Chondrocyte (in vitro differentiated cells): ENCODE measurements around the gene ZBBX. TPM values are rescaled to one million over a fixed set of nuclear protein-coding genes. Genes with fewer than 3 reads are reported as not detected.

Source experiments
- DNase-seq: peaks from one replicate; pipeline ENCODE4 v3.0.0; 2021; ENCODE audit warnings: mixed read lengths, low spot score
- H3K27ac Mint-ChIP-seq: one replicate; pipeline ENCODE4 v1.8.0; 2021; ENCODE audit warnings: mild to moderate bottlenecking, moderate library complexity, mixed read lengths; ENCODE audit not compliant: unreplicated experiment
- H3K27me3 Mint-ChIP-seq: 2 replicates; pipeline ENCODE4 v1.8.0; 2021; ENCODE audit warnings: low read depth, mixed read lengths
- H3K36me3 Mint-ChIP-seq: 2 replicates; pipeline ENCODE4 v1.8.0; 2021; ENCODE audit warnings: low read depth, mixed read lengths
- H3K4me1 Mint-ChIP-seq: 2 replicates; pipeline ENCODE4 v1.8.0; 2021; ENCODE audit warnings: low read depth, mild to moderate bottlenecking, mixed read lengths
- H3K4me3 Mint-ChIP-seq: one replicate; pipeline ENCODE4 v1.8.0; 2021; ENCODE audit warnings: mild to moderate bottlenecking, moderate library complexity, mixed read lengths; ENCODE audit not compliant: unreplicated experiment
- H3K9me3 Mint-ChIP-seq: 2 replicates; pipeline ENCODE4 v1.8.0; 2021; ENCODE audit warnings: low read depth, mixed read lengths
- total RNA-seq: library from RNA; stranded (reverse); gene quantifications from 3 replicates; pipeline ENCODE4 v1.2.1, GENCODE V29; 2021
- TF ChIP-seq, protein P1 (sequence below): fragments of 200-600 bp; sonication (generic); IDR thresholded peaks from 2 replicates; pipeline ENCODE4 v1.5.0; 2021; ENCODE audit warnings: antibody characterized with exemption, mild to moderate bottlenecking, moderate library complexity

ZBBX gene
- total RNA-seq, 1 donor from 2014 or later: not detected

DNA sequence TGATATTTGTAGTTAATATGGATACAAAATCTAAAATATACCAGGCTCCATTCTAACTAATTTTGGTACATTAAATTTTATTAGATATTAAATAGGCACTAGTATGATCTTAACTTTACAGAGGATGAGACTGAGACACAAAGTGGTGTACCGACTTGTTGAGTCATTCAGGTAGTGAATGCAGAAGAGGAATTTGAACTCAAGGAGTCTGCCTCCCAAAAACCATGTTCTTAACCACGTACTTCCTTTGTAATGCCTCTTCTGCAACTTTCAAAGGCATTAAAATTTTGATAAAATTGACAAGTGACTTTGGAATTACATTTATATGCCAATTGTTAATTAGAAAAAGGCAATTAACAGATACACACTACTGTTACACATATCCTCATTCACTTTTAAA, 61.8 kb downstream of the ZBBX start:
- H3K36me3 Mint-ChIP-seq: no peaks in the 10 kb centered on the region
- H3K27ac Mint-ChIP-seq: no peak overlapping the region
- no peaks in the 10 kb centered on the region for H3K27me3 Mint-ChIP-seq
- TF ChIP-seq, protein P1, sequence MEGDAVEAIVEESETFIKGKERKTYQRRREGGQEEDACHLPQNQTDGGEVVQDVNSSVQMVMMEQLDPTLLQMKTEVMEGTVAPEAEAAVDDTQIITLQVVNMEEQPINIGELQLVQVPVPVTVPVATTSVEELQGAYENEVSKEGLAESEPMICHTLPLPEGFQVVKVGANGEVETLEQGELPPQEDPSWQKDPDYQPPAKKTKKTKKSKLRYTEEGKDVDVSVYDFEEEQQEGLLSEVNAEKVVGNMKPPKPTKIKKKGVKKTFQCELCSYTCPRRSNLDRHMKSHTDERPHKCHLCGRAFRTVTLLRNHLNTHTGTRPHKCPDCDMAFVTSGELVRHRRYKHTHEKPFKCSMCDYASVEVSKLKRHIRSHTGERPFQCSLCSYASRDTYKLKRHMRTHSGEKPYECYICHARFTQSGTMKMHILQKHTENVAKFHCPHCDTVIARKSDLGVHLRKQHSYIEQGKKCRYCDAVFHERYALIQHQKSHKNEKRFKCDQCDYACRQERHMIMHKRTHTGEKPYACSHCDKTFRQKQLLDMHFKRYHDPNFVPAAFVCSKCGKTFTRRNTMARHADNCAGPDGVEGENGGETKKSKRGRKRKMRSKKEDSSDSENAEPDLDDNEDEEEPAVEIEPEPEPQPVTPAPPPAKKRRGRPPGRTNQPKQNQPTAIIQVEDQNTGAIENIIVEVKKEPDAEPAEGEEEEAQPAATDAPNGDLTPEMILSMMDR: no peak
- no peak for DNase-seq
- no peaks in the 10 kb centered on the region for H3K4me1 Mint-ChIP-seq
- H3K4me3 Mint-ChIP-seq: no peak overlapping the region
- H3K9me3 Mint-ChIP-seq: no peaks in the 10 kb centered on the region

DNA sequence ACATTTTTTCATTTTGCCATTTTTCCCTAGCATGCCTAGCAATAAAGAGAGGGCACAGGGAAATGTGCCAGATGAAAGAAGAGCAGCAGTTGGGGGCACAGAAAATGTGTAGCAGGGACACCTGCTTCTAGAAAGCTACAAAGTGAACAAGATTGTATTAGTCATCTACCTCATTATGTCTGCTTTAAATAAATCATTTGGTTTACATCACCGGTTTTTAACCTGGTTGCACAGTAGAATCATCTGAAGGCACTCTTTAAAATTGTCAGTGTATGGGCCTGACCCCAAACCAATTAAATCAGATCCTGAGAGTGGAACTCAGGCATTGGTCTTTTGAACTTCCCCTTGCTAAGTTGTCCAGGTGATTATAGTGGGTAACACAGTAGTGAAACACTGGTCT, 73.8 kb downstream of the ZBBX start:
- H3K4me3 Mint-ChIP-seq: no peak overlapping the region
- no peaks in the 10 kb centered on the region for H3K4me1 Mint-ChIP-seq
- no peaks in the 10 kb centered on the region for H3K36me3 Mint-ChIP-seq
- TF ChIP-seq, protein P1: no peak
- DNase-seq: no peak
- no peaks in the 10 kb centered on the region for H3K27me3 Mint-ChIP-seq
- H3K27ac Mint-ChIP-seq: no peak overlapping the region
- H3K9me3 Mint-ChIP-seq: peaks cover 7% of the 10 kb centered on the region

DNA sequence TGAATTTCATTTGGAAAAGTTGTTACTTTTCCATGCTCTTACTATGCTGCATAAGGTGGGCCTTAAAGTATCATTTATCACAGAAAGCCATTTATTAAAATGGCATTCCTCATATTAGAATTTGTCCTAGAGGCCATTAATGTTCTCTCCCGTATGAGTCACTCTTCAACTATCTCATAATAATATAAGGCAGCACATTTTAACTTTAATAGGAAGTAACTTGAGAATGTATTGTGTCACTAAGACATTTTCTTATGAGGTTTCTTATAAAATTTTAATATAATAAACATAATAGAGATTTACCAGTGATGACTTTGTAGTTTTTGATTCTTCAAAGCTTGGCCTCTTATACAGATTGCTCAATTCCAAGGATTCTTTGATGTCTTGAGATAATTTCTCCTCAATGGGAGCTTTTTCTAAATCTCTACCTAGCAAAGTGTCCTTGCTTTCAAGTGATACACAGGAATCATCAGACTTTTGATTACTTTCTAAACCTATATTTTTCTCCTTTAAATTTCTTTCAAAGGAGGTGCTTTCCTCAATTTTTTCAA, 74.7 kb downstream of the ZBBX start:
- Mint-ChIP-seq H3K4me3 (no peak overlapping the region), H3K27me3 (no peaks in the 10 kb centered on the region), H3K27ac (no peak overlapping the region), H3K36me3 (no peaks in the 10 kb centered on the region), H3K4me1 (no peaks in the 10 kb centered on the region), H3K9me3 (peaks cover 7% of the 10 kb centered on the region)
- TF ChIP-seq, protein P1: no peak
- DNase-seq: no peak

DNA sequence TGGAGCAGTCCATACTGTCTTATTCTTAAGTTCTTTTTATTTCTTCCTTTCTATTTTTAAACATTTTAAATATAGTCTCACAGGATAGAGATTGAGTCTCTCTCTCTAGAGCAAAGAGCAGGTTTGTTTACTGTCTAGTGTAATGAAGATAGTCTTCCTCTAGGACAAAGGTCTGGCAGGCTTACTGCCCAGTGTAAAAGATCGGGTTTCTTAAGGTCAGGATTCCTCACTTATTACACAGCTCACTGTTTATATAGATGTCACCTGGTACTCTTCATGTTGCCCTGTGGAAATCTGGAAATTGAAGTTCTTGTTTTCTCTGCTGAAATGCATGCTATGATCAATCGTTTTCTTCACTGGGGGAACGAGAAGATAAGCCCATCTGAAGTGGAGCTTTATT, 76.0 kb downstream of the ZBBX start:
- no peak for DNase-seq
- TF ChIP-seq, protein P1: no peak
- Mint-ChIP-seq H3K9me3 (no peaks in the 10 kb centered on the region), H3K27me3 (no peaks in the 10 kb centered on the region), H3K4me3 (no peak overlapping the region), H3K36me3 (no peaks in the 10 kb centered on the region), H3K27ac (no peak overlapping the region), H3K4me1 (no peaks in the 10 kb centered on the region)

DNA sequence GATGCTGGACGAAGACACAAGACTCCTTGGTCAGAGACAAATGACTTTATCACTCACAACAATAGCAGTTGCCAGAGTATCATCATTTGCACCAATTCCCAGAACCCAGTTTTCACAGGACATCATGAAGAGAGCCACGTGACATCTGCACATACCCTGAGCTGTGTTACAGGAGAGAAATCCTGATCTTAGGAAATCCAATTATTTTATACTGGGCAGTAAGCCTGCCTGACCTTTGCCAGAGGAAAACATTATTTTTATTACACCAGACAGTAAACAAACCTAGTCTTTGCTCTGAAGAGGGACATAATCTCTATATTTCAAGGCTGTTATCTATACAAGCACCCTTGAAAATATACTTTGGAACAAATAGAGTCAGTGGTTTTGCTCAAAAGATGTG, 77.4 kb downstream of the ZBBX start:
- H3K27ac Mint-ChIP-seq: no peak overlapping the region
- H3K27me3 Mint-ChIP-seq: no peaks in the 10 kb centered on the region
- H3K36me3 Mint-ChIP-seq: no peaks in the 10 kb centered on the region
- no peak for DNase-seq
- H3K4me1 Mint-ChIP-seq: no peaks in the 10 kb centered on the region
- no peak overlapping the region for H3K4me3 Mint-ChIP-seq
- TF ChIP-seq, protein P1: no peak
- no peaks in the 10 kb centered on the region for H3K9me3 Mint-ChIP-seq
